IPS-18c (cell line): ENCODE measurements around the gene JUP.
"Not testable (repeated sequence)": the region's sequence is repeated elsewhere in the genome, so short reads cannot be mapped to it uniquely, and the experiment has no call there.

Experiments used
- H3K4me3 ChIP-seq: 2 replicates; pipeline ENCODE4 v1.7.0; 2013; ENCODE audit warnings: low read depth, mild to moderate bottlenecking, low read length, moderate library complexity; ENCODE audit not compliant: insufficient read depth
- H3K9me3 ChIP-seq: one replicate; pipeline ENCODE4 v1.6.1; 2013; ENCODE audit warnings: mild to moderate bottlenecking, low read length, moderate library complexity; ENCODE audit not compliant: control insufficient read depth, insufficient read depth

The JUP gene

GRCh38 chr17:41792845-41793783 lies 6.6 kb upstream of the JUP start:
- Histone ChIP-seq H3K4me3 (peak overlapping the region; percentile 36), H3K9me3 (peaks cover 2% of the 10 kb centered on the region)

DNA sequence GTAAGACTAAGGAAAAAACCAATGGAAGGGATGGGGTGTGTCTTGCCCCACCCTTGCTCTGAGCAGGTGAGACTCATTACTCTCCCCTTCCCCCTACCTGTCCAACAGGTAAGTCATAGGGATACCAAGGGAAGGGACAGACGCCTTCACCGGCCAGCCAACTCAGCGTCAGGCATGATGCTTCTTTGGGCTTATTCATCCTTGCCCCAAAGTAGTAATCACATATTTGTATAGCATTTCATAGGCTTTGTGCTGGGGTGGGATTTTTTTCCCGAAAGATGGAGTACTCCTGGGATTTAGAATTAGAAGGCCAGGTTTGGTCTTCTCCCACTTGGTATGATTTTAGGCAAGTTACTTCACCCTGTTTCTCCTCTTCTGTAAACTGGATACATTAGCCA lies 509 bp upstream of the JUP start:
- no peak overlapping the region for H3K4me3 ChIP-seq
- H3K9me3 ChIP-seq, result no peaks in the 10 kb centered on the region

DNA sequence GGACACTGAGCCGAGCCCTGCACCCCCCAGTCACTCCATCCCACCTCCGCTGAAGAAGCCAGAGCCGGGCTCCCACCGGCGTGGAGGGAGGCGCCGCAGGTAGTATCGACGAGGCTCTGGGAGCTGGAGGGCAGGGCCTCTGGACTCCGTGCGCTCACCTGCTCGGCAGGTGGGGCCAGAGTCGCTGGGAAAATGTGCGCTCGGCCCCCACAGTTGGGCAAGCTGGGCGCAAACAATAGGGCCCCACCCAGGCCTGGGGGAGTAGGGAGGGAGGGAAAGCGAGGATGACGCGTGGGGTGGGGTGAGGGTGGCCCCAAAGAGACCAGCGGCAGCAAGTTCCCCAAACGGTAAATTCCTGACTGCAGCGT lies 668 bp downstream of the JUP start:
- Histone ChIP-seq H3K4me3 (peak overlapping the region; percentile 88), H3K9me3 (no peaks in the 10 kb centered on the region)

GRCh38 chr17:41785091-41785858 lies 1.2 kb downstream of the JUP start:
- Histone ChIP-seq H3K9me3 (no peaks in the 10 kb centered on the region), H3K4me3 (peak overlapping the region; percentile 88)

- Histone ChIP-seq H3K4me3 (peak overlapping the region; percentile 88), H3K9me3 (no peaks in the 10 kb centered on the region)
Observed at GRCh38 chr17:41784207-41784744, 2.2 kb downstream of the JUP start.

DNA sequence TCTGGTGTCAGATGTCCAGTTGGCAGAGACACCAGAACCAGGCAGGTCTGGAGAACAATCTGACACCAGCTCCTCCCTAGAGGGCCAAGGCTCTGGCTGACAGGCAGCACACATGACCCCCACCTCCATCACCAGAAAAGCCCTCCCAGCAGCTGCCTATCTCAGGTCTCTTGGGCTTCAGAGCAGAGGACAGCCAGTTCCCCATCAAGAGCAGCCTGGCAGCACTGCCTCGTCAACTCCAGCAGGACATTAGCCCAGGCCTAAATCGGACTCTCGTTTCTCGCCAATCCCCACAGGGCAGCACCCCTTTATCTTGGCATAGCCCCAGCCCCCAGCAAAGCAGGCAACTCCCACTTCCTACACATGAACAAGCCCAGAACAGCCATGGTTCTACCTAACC lies 4.4 kb downstream of the JUP start:
- Histone ChIP-seq H3K4me3 (no peak overlapping the region), H3K9me3 (no peaks in the 10 kb centered on the region)

- Histone ChIP-seq H3K9me3 (no peaks in the 10 kb centered on the region), H3K4me3 (no peak overlapping the region)
Observed at GRCh38 chr17:41781404-41782110, 5.0 kb downstream of the JUP start.

DNA sequence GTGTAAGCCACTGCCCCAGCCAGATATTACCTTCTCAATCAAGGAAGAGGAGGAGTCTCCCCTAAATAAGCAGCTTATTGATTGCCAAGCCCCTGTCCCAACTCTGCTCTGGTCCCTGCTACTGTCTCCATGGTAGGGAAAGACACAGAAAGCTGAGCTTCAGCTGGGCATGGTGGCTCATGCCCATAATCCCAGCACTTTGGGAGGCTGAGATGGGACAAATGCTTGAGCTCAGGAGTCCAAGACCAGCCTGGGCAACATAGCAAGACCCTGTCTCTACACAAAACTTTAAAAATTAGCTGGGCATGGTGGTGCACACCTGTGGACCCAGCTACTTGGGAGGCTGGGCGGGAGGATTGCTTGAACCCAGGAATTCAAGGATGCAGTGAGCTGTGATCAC lies 6.6 kb downstream of the JUP start:
- no peak overlapping the region for H3K4me3 ChIP-seq
- H3K9me3 ChIP-seq, result no peaks in the 10 kb centered on the region

DNA sequence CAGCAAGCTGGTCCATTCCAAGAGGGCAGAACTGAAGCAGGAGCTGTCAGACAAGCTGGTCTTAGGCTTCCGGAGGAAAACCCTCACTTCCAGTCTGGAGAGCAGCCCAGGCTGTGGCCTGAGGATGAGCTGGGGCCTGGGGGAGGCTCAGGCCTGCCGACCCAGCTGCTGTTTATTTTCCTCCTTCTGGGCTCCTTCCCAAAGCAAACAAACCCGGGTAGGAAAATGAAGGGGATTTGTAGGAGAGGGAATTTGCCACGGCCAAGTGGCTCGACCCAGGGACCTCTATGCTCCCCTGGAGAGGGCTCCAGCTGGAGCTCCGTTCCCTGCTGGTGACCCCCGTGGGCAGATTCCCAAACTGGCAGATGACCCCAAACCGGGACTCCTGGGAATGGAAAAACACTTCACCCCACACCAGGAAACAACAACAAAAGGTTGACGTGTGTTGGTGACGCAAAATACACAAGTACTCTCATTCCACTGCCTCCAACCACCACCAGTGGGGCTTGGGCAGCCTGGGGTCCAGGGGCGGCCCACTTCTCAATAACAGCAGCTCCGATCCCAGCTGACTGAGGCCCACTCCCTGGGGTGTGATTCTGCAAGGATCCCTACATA lies 8.8 kb downstream of the JUP start:
- no peak overlapping the region for H3K4me3 ChIP-seq
- no peaks in the 10 kb centered on the region for H3K9me3 ChIP-seq

DNA sequence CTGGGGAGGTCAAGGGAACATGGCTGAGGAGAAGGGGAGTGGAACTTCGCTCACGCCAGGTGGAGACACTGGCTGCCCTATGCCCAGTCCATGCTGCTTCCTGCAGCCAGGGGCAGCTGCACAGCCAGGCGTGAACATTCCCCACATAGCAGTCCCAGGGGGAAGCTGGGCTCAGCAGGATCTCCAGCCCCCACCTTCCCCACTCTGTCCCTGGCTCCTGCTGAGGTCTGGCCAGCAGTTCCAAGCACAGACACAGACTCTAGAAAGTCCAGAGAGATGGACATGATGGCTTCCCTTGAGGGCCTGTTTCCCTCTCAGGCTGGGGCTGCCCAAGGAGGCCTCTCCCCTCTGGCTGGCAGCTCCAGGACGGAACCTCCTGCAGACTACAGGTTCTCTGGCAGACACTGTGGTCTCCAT lies 9.3 kb downstream of the JUP start:
- H3K4me3 ChIP-seq, result no peak overlapping the region

DNA sequence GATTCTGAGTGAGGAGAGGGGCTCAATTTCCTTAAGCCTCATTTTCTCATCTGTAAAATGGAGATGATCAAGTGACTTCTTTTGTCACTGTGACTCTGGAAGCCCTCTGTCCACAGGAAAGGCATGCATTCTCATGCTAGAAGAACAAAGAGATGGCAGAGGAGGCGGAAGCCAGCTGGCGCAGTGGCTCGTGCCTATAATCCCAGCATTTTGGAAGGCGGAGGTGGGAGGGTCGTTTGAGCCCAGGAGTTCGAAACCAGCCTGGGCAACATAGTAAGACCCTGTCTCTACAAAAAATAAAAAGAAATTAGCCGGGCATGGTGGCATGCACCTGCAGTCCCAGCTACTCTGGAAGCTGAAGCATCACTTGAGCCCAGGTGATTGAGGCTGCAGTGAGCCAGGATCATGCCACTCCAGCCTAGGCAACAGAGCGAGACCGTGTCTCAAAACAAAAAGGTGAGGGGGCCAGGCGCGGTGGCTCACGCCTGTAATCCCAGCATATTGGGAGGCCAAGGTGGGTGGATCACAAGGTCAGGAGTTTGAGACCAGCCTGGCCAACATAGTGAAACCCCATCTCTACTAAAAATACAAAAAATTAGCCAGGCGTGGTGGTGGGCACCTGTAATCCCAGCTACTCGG lies 10.1 kb downstream of the JUP start:
- not testable (repeated sequence) for H3K4me3 ChIP-seq

More for the DNA sequence above, 9.3 kb downstream of the JUP start:
- H3K9me3 ChIP-seq, result no peaks in the 10 kb centered on the region

GRCh38 chr17:41775394-41776226 lies 10.9 kb downstream of the JUP start:
- Histone ChIP-seq H3K9me3 (no peaks in the 10 kb centered on the region), H3K4me3 (no peak overlapping the region; the same call in 1 of the 2 replicates)

More for the DNA sequence above, 10.1 kb downstream of the JUP start:
- not testable (repeated sequence) for H3K9me3 ChIP-seq

DNA sequence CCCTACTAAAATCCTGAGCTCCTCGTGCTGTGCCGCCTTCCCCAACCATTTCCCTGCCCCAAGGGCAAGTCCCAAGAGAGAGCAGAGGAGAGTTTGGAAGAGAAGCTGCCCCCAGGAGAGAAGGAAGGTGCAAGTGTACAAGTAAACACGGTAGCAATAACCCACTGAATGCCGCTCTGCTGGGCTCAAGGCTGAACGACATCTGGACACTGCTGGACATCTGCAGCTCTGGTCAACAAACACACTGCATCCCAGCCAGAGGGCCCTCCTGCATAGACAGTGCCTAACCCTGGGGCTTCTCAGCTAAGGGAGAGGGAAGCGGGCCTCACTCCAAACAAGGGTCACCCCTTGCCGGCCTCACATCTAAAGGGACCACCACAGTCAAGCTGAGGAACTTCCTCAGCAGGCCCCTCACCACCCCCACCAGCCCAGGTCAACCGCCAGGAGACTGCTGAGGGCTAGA lies 12.7 kb downstream of the JUP start:
- Histone ChIP-seq H3K9me3 (no peaks in the 10 kb centered on the region), H3K4me3 (no peak overlapping the region)

DNA sequence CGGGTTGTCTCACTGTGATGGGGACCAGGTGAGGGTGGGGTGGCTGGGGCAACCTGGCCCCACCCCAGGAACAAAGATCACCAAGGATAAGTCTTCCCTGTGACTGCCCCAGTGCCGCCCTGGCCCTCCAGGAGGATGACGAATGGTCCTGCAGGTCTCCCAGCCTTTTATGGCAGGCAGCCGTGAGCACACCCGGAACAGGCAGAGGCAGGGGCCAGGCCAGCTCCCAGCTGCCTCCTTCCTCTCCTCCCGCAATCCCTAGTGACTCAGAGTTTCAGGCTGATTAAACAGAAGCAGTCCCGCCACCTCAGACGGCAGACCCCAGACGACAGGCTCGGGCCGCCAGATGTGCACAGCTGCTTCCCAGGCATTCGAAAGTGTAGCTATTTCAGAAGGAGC lies 13.3 kb downstream of the JUP start:
- H3K9me3 ChIP-seq, result no peaks in the 10 kb centered on the region
- no peak overlapping the region; the same call in 1 of the 2 replicates for H3K4me3 ChIP-seq

DNA sequence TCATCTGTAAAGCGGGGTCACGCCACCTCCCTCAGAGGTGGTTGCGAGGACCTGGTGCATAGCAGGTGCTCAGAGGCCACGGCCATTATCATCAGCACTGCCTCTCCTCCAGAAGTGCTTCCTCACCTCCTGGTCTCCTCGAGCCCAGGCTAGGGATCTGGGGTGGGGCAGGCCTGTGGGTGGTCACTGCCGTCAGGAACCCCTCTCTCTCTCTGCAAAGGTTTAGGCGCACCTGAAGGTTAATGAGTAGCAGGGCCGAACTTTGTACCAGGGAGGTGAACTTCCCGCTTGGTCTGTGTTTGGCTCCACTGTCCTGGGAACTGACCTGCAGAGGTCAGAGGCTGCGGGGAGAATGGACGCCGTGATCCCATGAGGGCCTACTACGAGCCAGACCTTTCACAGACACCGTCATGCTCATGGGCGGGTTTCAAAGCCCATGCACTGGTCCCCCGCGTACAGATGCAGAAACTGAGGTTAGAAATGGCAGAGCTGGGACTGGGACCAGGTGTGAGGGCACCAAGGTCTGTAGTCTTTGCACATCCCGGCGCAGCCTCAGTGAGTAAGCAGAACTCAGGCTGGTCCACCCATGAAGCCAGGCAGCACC lies 13.8 kb downstream of the JUP start:
- no peaks in the 10 kb centered on the region for H3K9me3 ChIP-seq
- H3K4me3 ChIP-seq, result no peak overlapping the region; the same call in 1 of the 2 replicates
